SK-N-SH treated with all-trans-retinoic acid at 6 μM for 48 hours (cell line): ENCODE measurements around the gene GPR42.

Source experiments
- ATAC-seq: fragments of 200-7000 bp; cut with Tn5 transposase; 3 replicates; pipeline ENCODE4 v1.9.1; 2020; ENCODE audit warnings: mild to moderate bottlenecking, moderate library complexity
- ARNTL ChIP-seq: fragments of 450-650 bp; formaldehyde crosslinking; IDR thresholded peaks from 2 replicates; pipeline ENCODE4 v1.5.0; 2020; ENCODE audit warnings: low read depth, mild to moderate bottlenecking, moderate library complexity, borderline replicate concordance
- BACH2 ChIP-seq: fragments of 250-450 bp; sonication (Bioruptor Pico); IDR thresholded peaks from 2 replicates; pipeline ENCODE4 v1.9.0; 2021; ENCODE audit warnings: mild to moderate bottlenecking, borderline replicate concordance
- CREB5 ChIP-seq: fragments of 250-450 bp; sonication (Bioruptor Pico); IDR thresholded peaks from 2 replicates; pipeline ENCODE4 v1.5.1; 2020; ENCODE audit warnings: low read depth, mild to moderate bottlenecking, moderate library complexity
- CSRNP3 ChIP-seq: fragments of 250-450 bp; sonication (Bioruptor Pico); IDR thresholded peaks from 2 replicates; pipeline ENCODE4 v1.5.1; 2021; ENCODE audit warnings: mild to moderate bottlenecking, moderate library complexity
- ESRRG ChIP-seq: fragments of 250-450 bp; sonication (Bioruptor Pico); IDR thresholded peaks from 2 replicates; pipeline ENCODE4 v1.6.1; 2021; ENCODE audit warnings: mild to moderate bottlenecking
- GLIS3 ChIP-seq: fragments of 250-450 bp; sonication (Bioruptor Pico); IDR thresholded peaks from 2 replicates; pipeline ENCODE4 v1.5.0; 2020; ENCODE audit warnings: mild to moderate bottlenecking, moderate library complexity
- ISL1 ChIP-seq: fragments of 250-450 bp; sonication (Bioruptor Pico); IDR thresholded peaks from 2 replicates; pipeline ENCODE4 v2.1.2; 2022; ENCODE audit warnings: mild to moderate bottlenecking, moderate library complexity
- OSR1 ChIP-seq: fragments of 250-450 bp; sonication (Bioruptor Pico); IDR thresholded peaks from 2 replicates; pipeline ENCODE4 v1.8.0; 2022; ENCODE audit warnings: moderate library complexity, mild to moderate bottlenecking, inconsistent platforms
- PPARA ChIP-seq: fragments of 250-450 bp; sonication (Bioruptor Pico); IDR thresholded peaks from 2 replicates; pipeline ENCODE4 v1.5.0; 2020; ENCODE audit warnings: mild to moderate bottlenecking, borderline replicate concordance
- SNAI2 ChIP-seq: fragments of 250-450 bp; sonication (Bioruptor Pico); IDR thresholded peaks from 2 replicates; pipeline ENCODE4 v1.5.0; 2020; ENCODE audit warnings: mild to moderate bottlenecking, moderate library complexity
- TCF4 ChIP-seq: fragments of 250-450 bp; sonication (Bioruptor Pico); IDR thresholded peaks from 2 replicates; pipeline ENCODE4 v1.8.0; 2021; ENCODE audit warnings: mild to moderate bottlenecking, moderate library complexity, borderline replicate concordance
- TOX ChIP-seq: fragments of 250-450 bp; sonication (Bioruptor Pico); IDR thresholded peaks from 2 replicates; pipeline ENCODE4 v1.8.0; 2021; ENCODE audit warnings: mild to moderate bottlenecking, moderate library complexity, borderline replicate concordance
- ZC3H10 ChIP-seq: fragments of 250-450 bp; sonication (Bioruptor Pico); IDR thresholded peaks from 2 replicates; pipeline ENCODE4 v1.5.1; 2021; ENCODE audit warnings: mild to moderate bottlenecking, moderate library complexity
- ZFP3 ChIP-seq: fragments of 250-450 bp; sonication (Bioruptor Pico); IDR thresholded peaks from 2 replicates; pipeline ENCODE4 v1.5.0; 2020; ENCODE audit warnings: mild to moderate bottlenecking, moderate library complexity
- ZNF565 ChIP-seq: fragments of 450-650 bp; formaldehyde crosslinking; conservative IDR thresholded peaks from 2 replicates; pipeline ENCODE4 v1.5.0; 2020; ENCODE audit warnings: low read depth, mild to moderate bottlenecking, moderate library complexity
- ZNF70 ChIP-seq: fragments of 450-650 bp; formaldehyde crosslinking; IDR thresholded peaks from 2 replicates; pipeline ENCODE4 v1.5.0; 2020; ENCODE audit warnings: mild to moderate bottlenecking, moderate library complexity
- ZNF8 ChIP-seq: fragments of 450-650 bp; formaldehyde crosslinking; IDR thresholded peaks from 2 replicates; pipeline ENCODE4 v1.5.0; 2020; ENCODE audit warnings: mild to moderate bottlenecking, moderate library complexity
- TF ChIP-seq, protein P1 (sequence below): fragments of 250-450 bp; sonication (Bioruptor Pico); IDR thresholded peaks from 2 replicates; pipeline ENCODE4 v1.8.0; 2021; ENCODE audit warnings: low read depth, mild to moderate bottlenecking, moderate library complexity, borderline replicate concordance
- TF ChIP-seq, protein P2 (sequence below): fragments of 250-450 bp; sonication (Bioruptor Pico); IDR thresholded peaks from 2 replicates; pipeline ENCODE4 v1.5.0; 2020; ENCODE audit warnings: mild to moderate bottlenecking, moderate library complexity

The GPR42 gene

GRCh38 chr19:35381318-35381717 lies 10.4 kb downstream of the GPR42 start:
- no peak for ATAC-seq
- TF ChIP-seq CSRNP3 (CRISPR knock-in tag) (no peak), ZNF8 (no peak), CREB5 (CRISPR knock-in tag) (no peak), ARNTL (CRISPR knock-in tag) (no peak), ISL1 (no peak), GLIS3 (CRISPR knock-in tag) (no peak), ZC3H10 (CRISPR knock-in tag) (no peak), TOX (CRISPR knock-in tag) (no peak), OSR1 (no peak), ZFP3 (CRISPR knock-in tag) (no peak), PPARA (CRISPR knock-in tag) (no peak), SNAI2 (CRISPR knock-in tag) (no peak)
- TF ChIP-seq, protein P1, sequence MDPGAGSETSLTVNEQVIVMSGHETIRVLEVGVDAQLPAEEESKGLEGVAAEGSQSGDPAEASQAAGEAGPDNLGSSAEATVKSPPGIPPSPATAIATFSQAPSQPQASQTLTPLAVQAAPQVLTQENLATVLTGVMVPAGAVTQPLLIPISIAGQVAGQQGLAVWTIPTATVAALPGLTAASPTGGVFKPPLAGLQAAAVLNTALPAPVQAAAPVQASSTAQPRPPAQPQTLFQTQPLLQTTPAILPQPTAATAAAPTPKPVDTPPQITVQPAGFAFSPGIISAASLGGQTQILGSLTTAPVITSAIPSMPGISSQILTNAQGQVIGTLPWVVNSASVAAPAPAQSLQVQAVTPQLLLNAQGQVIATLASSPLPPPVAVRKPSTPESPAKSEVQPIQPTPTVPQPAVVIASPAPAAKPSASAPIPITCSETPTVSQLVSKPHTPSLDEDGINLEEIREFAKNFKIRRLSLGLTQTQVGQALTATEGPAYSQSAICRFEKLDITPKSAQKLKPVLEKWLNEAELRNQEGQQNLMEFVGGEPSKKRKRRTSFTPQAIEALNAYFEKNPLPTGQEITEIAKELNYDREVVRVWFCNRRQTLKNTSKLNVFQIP (CRISPR knock-in tag) = no peak
- TF ChIP-seq, protein P2, sequence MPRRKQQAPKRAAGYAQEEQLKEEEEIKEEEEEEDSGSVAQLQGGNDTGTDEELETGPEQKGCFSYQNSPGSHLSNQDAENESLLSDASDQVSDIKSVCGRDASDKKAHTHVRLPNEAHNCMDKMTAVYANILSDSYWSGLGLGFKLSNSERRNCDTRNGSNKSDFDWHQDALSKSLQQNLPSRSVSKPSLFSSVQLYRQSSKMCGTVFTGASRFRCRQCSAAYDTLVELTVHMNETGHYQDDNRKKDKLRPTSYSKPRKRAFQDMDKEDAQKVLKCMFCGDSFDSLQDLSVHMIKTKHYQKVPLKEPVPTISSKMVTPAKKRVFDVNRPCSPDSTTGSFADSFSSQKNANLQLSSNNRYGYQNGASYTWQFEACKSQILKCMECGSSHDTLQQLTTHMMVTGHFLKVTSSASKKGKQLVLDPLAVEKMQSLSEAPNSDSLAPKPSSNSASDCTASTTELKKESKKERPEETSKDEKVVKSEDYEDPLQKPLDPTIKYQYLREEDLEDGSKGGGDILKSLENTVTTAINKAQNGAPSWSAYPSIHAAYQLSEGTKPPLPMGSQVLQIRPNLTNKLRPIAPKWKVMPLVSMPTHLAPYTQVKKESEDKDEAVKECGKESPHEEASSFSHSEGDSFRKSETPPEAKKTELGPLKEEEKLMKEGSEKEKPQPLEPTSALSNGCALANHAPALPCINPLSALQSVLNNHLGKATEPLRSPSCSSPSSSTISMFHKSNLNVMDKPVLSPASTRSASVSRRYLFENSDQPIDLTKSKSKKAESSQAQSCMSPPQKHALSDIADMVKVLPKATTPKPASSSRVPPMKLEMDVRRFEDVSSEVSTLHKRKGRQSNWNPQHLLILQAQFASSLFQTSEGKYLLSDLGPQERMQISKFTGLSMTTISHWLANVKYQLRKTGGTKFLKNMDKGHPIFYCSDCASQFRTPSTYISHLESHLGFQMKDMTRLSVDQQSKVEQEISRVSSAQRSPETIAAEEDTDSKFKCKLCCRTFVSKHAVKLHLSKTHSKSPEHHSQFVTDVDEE (CRISPR knock-in tag) = no peak
- TF ChIP-seq, all 23 proteins: peak for 0

- ATAC-seq = no peak
- TF ChIP-seq TOX (CRISPR knock-in tag) (no peak), CSRNP3 (CRISPR knock-in tag) (no peak), BACH2 (CRISPR knock-in tag) (no peak)
These were observed 11.1 kb downstream of the GPR42 start for GRCh38 chr19:35381926-35382325.

DNA sequence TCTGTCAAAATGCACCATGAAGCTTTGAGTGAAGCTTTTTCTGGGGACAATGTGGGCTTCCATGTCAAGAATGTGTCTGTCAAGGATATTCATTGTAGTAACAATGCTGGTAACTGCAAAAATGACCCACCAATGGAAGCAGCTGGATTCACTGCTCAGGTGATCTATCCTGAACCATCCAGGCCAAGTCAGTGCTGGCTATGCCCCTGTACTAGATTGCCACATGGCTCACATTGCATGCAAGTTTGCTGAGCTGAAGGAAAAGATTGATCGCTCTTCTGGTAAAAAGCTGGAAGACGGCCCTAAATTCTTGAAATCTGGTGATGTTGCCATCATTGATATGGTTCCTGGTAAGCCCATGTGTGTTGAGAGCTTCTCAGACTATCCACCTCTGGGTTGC lies 12.7 kb downstream of the GPR42 start:
- no peak for ATAC-seq
- no peak for TF ChIP-seq GLIS3 (CRISPR knock-in tag)
- no peak for TF ChIP-seq SNAI2 (CRISPR knock-in tag)
- TF ChIP-seq ZNF70 = no peak
- TF ChIP-seq BACH2 (CRISPR knock-in tag) = no peak
- TF ChIP-seq ESRRG = no peak
- TF ChIP-seq ZNF565 = no peak
- TF ChIP-seq TCF4 (CRISPR knock-in tag) = no peak
- TF ChIP-seq, protein P2 (CRISPR knock-in tag) = no peak
